GM23338 (cell line): ENCODE results near the gene PXDN.

ENCODE experiments used
- EZH2phosphoT487 ChIP-seq: fragments of 200-600 bp; sonication (generic); IDR thresholded peaks from one replicate; pipeline ENCODE4 v1.8.1; 2018; ENCODE audit warnings: antibody characterized with exemption; ENCODE audit not compliant: unreplicated experiment
- POLR2AphosphoS5 ChIP-seq: IDR thresholded peaks from 2 replicates; pipeline ENCODE4 v1.6.1; 2016; ENCODE audit warnings: antibody characterized with exemption, low read depth
- TF ChIP-seq, protein P1 (sequence below), 2 experiments: fragments of 200-600 bp in 1 of 2; sonication (generic) in 1 of 2; conservative IDR thresholded peaks; 2 replicates each; pipeline versions ENCODE4 v1.5.1 to v1.6.1; 2016 to 2017; ENCODE audit warnings: antibody characterized with exemption in 2 of 2, low read depth in 2 of 2, mild to moderate bottlenecking in 2 of 2, moderate library complexity in 1 of 2
- TF ChIP-seq, protein P2 (sequence below): IDR thresholded peaks from one replicate; pipeline ENCODE4 v1.6.1; 2018; ENCODE audit warnings: antibody characterized with exemption; ENCODE audit not compliant: unreplicated experiment

DNA sequence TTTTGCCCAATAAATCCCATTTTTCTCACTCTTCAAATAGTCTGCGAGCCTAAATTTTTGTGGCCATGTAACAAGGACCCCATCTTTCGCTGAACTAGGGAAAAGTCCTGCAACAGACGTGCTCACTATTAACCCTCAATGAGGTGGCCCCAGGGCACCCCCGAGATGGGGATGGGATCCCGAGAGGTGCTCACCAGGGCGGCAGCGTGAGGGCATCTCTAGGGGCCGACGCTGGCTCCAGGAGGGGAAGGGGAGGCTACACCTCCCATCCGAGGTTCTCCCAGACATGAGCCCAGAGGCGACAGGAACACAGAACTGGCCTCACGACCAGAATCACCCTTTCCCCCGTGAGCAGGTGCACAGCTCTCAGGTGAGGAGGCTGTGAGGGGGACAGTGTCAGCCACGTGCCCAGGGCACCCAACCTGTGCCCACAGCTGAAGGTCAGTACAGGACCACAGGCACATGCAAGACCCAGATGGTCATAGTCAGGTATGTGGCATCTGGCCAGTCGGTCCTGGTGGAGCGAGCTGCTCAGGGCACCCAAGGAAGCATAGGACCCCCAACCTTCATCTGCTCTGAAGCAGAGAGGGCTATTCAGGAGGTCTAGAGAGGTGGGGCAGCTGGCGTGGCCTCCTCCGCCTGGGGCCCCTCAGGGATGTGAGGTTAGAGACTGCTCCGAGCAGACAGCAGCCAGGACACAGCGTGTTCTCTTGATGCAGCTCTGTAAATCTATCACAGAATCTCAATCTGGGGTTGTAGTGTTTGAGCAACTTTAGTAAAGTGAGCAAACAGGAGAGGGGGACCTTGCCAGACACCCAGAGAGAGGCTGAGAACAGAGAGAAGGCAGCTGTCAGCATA is 62.8 kb downstream of the PXDN start:
- TF ChIP-seq, protein P1, sequence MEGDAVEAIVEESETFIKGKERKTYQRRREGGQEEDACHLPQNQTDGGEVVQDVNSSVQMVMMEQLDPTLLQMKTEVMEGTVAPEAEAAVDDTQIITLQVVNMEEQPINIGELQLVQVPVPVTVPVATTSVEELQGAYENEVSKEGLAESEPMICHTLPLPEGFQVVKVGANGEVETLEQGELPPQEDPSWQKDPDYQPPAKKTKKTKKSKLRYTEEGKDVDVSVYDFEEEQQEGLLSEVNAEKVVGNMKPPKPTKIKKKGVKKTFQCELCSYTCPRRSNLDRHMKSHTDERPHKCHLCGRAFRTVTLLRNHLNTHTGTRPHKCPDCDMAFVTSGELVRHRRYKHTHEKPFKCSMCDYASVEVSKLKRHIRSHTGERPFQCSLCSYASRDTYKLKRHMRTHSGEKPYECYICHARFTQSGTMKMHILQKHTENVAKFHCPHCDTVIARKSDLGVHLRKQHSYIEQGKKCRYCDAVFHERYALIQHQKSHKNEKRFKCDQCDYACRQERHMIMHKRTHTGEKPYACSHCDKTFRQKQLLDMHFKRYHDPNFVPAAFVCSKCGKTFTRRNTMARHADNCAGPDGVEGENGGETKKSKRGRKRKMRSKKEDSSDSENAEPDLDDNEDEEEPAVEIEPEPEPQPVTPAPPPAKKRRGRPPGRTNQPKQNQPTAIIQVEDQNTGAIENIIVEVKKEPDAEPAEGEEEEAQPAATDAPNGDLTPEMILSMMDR (conservative IDR thresholded peaks at IDR 0.05; ENCODE audit: low read depth in 2 of 2), result no peak
- TF ChIP-seq EZH2phosphoT487 (no peak), POLR2AphosphoS5 (no peak)
- TF ChIP-seq, protein P2, sequence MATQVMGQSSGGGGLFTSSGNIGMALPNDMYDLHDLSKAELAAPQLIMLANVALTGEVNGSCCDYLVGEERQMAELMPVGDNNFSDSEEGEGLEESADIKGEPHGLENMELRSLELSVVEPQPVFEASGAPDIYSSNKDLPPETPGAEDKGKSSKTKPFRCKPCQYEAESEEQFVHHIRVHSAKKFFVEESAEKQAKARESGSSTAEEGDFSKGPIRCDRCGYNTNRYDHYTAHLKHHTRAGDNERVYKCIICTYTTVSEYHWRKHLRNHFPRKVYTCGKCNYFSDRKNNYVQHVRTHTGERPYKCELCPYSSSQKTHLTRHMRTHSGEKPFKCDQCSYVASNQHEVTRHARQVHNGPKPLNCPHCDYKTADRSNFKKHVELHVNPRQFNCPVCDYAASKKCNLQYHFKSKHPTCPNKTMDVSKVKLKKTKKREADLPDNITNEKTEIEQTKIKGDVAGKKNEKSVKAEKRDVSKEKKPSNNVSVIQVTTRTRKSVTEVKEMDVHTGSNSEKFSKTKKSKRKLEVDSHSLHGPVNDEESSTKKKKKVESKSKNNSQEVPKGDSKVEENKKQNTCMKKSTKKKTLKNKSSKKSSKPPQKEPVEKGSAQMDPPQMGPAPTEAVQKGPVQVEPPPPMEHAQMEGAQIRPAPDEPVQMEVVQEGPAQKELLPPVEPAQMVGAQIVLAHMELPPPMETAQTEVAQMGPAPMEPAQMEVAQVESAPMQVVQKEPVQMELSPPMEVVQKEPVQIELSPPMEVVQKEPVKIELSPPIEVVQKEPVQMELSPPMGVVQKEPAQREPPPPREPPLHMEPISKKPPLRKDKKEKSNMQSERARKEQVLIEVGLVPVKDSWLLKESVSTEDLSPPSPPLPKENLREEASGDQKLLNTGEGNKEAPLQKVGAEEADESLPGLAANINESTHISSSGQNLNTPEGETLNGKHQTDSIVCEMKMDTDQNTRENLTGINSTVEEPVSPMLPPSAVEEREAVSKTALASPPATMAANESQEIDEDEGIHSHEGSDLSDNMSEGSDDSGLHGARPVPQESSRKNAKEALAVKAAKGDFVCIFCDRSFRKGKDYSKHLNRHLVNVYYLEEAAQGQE, result no peak
